Activated T-cell treated with anti-CD3 and anti-CD28 coated beads for 4 hours (primary cell): ENCODE data around the gene C1orf35.

ENCODE experiments used
- DNase-seq: peaks from one replicate; pipeline ENCODE4 v3.0.0-alpha.2; 2020

C1orf35 gene

DNA sequence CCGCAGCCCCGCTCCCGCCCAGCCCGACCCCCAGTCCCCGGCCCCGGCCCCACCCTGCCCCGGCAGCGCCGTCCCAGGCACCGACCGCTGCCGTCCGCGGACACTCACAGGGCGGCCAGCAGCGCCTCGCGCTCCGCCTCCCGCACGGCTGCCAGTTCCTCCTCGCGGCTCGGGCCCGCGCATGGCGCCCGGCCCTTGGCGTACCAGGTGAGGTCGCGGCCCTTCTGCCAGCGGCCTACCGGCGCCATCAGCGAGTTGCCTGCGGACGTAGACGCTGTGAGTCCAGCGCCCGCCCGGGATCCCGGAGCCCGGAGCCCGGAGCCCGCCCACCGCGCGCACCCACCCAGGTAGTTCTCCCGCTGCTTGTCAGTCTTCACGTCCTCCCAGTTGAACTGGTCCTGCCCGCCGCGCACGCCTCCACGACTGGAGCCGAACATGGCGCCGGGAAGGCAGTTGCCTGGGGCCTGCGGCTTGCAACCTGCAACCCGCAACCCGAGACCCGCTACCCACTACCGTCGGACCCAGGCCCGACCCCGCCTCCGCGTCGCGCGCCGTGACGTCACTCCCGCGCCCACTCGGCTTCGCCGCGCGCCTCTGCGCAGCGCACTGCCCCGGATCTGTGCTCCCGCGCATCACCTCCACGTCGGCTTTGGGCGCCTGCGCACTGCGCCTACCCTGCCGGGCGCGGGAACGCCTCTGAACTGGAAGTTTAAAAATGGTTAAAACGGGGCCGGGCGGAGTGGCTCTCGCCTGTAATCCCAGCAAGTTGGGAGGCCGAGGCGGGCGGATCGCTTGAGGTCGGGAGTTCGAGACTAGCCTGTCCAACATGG, at the start of gene C1orf35:
Gene C1orf35 (minus strand): TSS at position 535 of the 830 bp plus-strand sequence. CDS start 98 bp downstream, at position 437.
- DNase-seq, result peak; percentile 92

DNA sequence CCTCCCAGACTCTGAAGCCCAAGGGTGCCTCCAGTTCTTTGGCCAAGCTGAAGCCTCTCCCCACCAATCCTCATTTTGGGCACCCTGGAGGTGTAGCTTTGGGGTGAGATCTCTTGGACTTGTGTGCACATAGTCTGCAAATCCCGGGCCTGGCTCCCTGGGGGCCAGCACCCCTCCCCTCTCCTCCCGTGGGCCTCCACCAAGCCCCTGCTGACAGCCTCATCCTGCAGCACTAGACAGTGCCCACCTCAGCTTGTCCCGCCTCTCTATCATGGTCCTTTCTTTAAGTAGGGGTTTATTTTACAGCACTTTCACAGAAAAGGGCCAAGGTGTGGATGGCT, 49.8 kb upstream of the C1orf35 start:
- DNase-seq, result no peak

DNA sequence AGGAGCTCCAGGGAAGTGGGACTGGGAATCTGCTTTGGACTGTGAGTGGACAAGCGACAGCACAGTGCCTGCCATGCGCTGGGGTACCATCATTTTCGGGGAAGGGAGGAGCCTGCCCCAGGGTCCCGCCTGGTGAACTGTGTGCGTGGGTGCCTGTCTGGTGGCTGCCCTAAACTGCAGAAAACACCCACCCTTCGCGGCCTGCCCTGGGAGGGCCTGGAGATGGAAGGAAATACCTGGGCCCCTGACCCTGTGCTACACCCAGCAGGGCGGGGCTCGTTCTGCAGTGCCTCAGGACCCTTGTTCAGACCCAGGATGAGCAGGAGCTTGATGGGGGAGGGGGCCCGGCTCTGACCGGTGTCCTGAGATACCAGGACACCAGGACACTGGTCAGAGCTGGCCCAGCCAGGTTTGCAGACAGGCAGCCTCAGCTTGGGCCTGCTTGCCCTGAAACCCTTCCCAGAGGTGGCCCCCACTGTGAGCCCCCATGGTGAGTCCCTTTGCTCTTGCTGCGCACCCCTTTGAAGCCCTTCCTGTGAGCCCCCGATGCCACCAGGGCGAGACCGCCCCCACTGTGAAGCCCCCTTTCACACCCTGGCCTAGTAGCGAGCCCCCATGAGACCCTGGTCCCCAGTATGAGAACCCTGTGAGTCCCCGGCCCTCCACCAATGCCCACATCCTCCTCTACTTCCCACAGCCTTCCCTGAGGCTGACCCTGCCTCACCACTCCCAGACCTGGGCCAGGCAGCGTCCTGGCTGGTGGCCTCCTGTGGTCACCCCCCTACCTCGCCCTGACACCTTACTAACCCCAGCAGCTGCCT, 49.2 kb upstream of the C1orf35 start:
- DNase-seq, result no peak

DNA sequence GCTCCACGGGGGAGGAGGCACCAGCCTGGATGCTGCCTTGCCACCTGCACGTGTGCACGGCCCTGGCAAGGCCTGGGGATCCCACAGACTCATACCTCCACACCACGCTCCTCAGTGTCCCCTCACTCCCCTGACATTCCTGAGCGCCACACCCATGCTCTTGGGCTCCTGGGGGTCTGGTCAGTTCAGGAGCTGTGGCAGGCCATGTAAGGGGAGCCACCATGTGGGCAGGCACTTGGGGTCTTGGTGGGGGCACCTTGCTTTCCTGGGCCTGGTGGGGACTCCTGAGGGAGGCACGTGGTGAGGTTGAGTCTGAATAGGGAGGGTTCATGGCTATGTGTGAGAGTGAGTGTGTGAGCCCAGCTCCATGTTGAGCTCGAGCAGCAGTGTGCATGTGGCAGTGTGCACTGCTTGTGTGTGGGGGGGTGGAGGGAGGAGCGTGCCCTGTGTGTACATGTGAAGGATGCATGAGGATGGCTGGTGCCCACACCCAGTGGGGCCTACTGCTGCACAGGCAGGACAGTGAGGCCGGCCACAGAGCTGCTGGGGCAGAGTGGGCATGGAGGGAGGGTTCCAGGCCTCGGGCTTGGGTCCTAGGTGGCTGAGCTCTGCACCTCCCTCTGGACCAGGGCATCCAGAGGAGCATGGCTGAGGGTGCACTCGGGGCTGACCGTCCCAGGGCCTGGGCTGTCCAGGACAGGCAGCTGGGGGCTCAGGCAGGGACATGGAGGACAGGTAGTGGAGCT, 48.2 kb upstream of the C1orf35 start:
- no peak for DNase-seq

DNA sequence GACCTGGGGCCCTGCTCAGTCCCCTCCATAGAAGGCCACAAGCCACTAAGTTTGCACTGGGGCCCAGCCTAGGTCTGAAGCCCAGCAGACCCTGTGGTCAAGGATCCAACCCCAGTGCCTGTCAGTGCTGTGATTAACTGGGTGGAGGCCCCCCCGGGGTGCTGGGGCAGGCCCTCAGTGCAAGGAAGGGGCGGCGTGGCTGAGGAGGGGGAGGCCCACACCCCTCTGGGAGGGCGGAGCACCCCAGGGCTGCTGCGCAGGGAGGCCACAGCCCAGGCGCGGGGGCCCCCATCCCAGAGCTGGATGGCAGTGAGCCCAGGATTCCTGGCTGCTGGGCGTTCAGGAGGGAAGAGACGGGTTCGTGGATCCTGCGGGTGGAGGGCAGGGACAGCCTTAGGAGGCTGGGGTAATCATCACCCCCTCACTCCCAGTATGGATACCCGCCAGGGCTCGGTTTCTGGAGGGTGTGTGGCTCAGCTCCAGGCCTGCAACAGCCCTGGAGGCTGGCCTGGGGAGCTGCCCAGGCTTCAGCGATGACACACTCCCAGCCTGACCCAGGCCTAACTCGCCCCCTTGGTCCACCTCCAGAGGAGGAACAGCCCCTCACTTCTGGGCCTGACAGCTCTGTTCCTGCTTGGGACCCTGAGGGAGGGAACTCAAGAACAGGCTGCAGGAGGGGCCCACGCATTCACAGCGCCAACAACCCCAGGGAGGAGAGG, 47.5 kb upstream of the C1orf35 start:
- no peak for DNase-seq

DNA sequence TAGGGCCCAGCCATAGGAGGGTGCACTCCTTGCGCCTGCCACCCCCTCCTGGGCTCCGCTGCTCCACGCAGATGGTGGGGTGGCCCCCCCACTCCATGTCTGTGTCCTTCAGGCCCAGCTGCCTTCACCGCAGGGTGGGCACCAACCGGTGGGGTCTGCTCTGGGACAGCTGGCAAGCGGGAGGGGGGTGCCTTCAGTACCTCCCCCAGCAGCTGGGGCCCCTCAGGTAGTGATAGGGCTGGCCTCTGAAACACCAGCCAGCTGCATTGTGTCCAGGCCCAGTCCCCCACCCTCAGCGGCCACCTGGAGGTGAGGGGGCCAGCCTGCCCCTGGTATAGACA, 47.0 kb upstream of the C1orf35 start:
- DNase-seq, result no peak

DNA sequence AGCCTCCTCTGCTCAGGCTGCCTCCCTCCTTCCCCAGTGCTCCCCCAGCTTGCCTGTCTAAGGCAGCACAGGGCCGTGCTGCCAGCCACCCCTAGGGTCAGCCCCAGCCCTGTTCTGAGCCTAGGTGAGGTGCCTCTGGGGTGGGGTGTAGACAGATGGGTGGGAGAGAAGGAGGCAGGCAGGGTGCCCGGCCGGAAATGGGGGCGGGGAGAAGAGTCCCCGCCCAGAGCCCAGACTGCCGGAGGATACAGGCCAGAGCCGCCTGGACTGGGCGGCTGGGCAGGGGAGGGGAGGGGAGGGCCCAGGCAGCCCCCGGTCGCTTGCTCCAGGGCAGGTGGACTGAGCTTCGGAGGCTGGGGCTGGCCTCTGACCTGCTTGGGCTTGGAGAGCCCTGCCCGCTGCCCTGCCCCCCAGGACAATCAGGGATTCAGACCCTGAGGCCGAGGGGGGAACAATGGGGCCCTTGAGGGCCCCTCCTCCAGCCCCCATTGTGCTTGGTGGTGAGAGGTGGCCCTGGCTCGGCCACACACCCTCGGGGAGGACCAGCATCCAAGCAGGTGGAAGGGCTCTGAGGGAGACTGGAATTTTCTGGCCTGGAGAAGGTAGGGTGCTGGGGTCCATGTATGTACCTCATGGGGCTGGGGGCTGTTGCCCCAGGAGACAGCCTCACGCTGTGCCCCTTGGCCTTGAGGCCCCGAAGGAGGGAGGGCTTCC, 46.4 kb upstream of the C1orf35 start, which contains the start of gene GJC2:
Gene GJC2 (plus strand): TSS at position 525 of the 714 bp plus-strand sequence. CDS start 7,829 bp downstream, outside the sequence.
- no peak for DNase-seq

DNA sequence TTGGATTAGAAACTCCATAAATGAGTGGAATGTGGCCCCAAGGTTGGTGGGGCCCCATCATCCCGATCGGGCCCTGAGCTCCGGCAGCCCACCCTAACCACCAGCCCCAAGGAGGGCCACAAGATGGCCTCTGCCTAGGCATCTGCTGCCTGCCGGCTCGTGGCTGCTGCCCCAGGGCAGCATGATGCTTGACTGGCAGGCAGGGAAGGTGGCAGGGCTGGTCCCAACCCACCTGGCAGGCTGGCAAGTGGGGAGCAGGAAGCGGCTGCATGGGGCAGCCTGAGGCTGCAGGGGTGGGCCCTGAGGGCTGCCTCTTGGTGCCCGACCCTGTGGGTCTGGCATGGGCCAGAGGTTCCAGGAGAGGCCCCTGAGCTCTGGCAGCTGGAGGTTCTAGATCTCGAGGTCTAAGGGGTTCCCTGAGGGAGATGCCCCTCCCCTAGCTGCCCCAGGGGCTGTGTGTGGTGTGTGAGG, 45.8 kb upstream of the C1orf35 start:
- no peak for DNase-seq

DNA sequence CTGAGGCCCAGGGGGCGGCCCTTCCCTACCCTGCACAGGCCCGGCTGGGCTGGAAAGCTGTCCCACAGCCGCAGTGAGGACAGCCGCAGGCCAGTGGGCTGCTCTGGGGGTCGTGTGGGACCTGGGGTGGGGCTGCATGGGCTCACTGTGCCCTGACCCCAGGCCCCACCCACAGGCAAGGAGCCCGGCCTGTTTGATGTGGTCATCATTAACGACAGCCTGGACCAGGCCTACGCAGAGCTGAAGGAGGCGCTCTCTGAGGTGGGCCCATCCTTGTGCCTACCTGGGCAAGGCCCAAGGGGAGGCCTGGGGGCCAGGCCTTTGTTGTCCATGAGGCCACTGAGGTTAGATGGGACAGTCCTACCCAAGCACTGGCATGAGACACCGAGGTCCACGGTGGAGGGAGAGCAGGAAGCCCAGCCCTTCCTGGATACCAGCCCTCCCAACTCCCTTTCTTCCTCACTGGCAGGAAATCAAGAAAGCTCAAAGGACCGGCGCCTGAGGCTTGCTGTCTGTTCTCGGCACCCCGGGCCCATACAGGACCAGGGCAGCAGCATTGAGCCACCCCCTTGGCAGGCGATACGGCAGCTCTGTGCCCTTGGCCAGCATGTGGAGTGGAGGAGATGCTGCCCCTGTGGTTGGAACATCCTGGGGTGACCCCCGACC, 45.2 kb upstream of the C1orf35 start:
- no peak for DNase-seq

DNA sequence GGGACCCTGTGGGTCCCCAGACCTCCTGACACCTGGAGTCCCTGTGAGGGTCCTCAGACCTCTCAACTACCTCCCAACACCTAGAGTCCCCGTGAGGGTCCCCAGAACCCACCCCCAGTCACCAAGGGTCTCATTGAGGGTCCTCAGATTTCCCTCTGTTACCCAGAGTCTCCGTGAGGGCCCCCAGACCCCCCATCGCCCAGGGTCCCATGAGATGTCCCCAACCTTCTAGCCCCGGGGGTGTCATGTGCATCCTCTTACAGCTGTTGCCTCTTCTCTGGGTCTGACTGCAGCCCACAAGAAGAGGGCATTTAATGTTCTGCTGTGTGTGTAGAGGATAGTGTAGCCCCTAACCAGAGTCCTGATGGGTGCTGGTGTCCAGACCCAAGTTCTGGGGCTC, 44.6 kb upstream of the C1orf35 start:
- DNase-seq, result no peak

DNA sequence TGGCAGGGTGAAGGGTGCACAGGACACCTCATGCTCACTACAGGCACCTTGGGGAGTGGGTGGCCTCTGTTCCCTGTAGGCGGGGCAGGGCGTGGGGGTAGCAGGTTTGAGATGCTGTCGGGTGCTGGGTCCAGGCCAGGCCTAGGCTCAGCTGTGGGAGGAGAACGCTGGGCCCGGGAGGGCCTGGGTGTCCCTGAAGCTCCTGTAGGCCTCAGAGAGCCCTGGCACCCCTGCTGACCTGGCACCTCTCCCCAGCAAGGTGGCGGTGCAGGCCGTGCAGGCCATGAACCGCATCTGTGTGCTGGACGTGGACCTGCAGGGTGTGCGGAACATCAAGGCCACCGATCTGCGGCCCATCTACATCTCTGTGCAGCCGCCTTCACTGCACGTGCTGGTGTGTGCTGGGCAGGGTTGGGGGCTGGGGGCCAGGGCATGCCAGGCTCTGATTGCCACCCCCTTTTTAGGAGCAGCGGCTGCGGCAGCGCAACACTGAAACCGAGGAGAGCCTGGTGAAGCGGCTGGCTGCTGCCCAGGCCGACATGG, 44.1 kb upstream of the C1orf35 start:
- DNase-seq, result no peak

DNA sequence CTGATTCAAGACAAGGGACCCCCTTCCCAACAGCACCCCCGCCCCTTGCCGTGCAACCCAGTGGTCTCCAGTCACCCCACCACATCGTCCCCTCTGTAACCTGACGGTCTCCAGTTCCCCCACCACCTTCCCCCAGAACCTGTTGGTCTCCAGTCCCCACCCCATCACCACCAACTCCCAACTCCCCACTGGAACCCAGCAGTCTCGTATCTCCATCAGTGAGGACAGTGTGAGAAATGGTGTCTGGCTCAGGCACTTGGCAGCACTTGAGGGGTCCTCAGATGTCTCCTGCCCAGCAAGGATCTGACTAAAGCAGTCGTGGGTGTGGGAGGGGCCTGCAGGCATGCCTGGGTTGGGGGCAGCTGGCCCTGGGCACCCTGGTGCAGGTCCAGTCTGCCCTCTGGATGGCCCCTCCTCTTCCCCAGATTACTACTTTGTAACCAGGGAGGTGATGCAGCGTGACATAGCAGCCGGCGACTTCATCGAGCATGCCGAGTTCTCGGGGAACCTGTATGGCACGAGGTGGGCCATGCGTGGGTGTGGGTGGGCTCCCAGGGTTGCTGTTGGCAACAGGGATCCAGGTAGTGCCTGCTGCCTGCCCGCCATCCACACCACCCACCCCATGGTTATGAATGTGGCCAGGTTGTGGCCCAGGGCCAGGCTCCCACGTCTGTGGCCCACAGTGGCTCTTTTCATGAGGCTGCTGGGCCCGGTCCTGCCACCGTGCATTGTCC, 43.5 kb upstream of the C1orf35 start:
- DNase-seq, result no peak

DNA sequence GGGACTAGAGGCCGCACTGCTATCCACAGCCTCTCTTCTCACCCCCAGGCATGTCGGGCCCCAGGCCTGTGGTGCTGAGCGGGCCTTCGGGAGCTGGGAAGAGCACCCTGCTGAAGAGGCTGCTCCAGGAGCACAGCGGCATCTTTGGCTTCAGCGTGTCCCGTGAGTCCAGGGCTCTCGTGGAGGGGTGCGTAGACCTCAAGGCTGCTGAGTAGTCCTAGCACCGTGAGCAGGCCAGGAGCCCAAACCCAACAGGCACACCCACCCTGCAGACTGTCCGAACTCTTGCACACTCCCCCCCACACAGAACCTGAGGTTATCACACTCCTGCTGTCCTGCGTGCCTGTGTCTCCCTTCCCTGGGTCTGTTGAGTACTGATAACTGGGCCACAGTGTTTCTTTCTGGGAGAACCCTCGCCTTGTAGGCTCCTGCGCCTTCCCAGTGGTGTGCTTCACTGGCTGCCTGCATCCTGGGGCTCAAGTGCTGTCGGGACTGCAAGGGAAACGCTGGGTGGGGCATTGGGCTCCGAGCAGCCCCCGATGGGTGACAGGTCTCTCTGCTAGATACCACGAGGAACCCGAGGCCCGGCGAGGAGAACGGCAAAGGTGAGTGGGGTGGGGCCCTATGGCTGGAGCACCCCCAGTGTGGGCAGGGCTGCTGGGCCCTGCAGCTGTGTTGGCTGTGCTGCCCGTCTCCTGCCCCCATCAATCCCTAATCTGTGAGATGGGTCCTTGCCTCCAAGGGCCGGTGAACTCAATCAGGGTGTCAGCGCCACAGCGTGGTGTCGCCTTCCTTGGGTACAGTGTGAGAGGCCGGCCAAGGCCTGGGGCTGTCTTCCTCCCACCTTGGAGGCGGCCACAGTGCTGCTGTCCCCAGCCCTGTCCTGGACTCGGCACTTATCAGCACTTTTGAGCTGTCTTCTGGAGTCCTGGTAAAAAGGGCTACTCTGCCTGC, 42.6 kb upstream of the C1orf35 start:
- no peak for DNase-seq

DNA sequence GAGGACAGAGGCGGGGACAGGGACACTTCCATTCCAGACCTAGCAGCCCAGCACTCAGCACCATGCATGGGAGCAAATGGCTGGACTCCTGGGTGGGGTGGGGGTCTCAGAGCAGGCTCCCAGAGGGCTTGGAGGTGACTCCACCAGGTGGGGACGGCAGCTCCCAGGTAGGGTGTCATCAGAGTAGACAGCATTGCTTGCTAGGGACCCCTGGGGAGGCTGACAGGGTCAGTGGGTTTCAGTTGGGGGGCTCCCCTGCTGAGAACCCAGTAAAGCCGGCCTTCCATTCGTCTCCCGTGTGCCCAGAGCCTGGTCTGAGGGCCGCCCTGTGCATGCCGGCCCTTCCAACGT, 41.8 kb upstream of the C1orf35 start:
- no peak for DNase-seq

DNA sequence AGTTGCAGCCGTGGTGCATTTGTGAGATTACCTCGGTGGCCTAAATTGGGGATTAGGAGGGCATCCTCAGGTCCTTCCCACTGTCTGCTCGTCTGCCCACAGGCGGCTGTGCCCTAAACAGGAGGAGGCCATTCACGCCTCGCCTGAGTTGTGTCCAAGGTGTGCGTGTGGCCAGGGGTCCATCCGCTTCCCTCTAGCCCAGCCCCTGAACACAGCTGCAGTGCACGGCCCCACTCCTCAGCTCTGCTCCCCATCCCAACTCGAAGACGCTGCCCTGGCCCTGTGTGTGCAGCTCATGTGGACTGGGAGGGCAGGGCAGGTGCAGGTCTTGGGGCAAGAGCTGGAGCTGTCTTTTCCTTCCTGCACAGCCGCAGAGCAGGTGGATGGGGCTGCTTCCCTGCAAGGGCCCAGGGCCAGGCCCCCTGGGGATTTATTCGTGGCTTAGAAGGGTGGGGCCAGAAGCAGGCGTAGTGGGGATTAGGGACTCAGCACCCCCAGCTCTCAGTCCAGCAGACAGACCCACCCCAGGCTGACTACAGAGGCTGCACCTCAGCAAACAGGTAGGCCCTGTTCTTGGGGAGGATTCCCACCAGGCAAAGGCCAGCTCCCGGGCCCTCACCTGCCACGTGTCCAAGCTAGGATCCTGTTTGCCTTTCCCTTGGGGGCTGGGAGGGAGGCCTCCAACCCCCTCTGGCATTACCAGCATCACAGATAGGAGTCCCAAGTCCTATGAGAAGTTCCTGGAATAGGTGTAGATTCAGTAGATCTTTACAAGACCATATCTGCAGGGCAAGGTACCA, 41.3 kb upstream of the C1orf35 start:
- no peak for DNase-seq

DNA sequence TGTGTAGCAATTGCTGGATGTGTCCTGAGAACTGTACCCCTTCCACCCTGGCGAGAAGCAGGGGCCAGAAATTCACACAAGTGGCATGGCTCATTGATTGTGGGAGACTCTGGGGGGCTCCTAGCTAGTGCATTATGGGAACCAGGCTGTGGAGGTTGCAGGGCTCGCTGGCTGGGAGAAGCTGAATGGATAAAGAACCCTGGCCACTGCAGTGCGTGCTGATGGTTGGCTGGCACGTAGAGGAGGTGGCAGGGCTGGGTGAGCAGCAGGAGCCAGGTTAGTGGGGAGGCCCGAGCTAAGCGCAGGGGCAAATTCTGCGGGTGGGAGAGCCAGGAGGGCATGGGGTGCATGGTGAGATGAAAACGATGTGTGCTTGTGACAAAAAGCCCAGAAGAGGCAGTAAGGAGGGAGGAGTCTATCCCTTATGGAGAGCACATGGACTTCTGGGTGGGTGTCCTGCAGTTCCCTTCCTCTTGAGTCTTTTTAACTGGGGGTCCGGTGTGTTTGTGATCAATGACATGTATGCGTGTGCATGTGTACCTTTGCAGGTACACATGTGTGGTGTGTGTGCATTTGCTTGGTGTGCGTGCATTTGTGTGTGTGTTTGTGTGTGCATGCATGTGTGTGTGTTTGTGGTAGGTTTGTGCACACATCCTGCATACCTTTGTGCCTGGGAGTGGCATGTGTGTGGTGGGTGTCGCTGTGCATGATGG, 40.5 kb upstream of the C1orf35 start:
- no peak for DNase-seq

DNA sequence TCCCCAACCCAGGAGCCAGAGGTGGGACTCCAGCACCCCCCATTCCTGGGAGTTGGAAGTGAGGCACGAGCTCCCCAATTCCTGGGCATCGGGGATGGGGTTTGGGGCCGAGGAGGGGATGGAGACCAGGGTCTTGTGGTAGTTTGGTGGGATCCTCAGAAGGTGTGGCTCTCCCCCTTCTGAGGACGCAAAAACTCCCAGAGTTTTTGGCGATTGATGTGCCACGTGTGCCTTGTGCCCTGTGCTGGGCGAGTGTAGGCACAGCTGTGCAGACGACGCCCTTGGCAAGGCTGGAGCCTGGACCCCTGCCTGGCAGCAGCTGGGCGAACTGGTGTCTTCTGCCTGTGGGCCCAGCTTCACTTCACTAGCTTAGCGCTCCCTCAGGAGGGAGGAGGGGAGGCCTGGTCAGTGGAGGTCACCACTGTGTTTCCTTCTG, 39.6 kb upstream of the C1orf35 start:
- no peak for DNase-seq
